Mucosa of descending colon (tissue), 3 donors: Measurements from ENCODE around the gene SORCS2. TPM values are rescaled to one million over a fixed set of nuclear protein-coding genes. Genes with fewer than 3 reads are reported as not detected.

Source experiments
- ATAC-seq: fragments of 200-7000 bp; cut with Tn5 transposase; one replicate; pipeline ENCODE4 v1.9.1; 2020; ENCODE audit warnings: mild to moderate bottlenecking, moderate library complexity
- DNase-seq, 3 donors: peaks; one replicate each; pipeline ENCODE4 v3.0.0-alpha.2; 2020
- H3K36me3 ChIP-seq: fragments of 200-600 bp; one replicate; pipeline ENCODE4 v1.8.0; 2021; ENCODE audit warnings: low read depth, mild to moderate bottlenecking
- H3K4me1 ChIP-seq: fragments of 200-600 bp; one replicate; pipeline ENCODE4 v1.8.0; 2021; ENCODE audit warnings: low read depth, mild to moderate bottlenecking
- H3K4me3 ChIP-seq: fragments of 200-600 bp; one replicate; pipeline ENCODE4 v1.8.0; 2021; ENCODE audit warnings: mild to moderate bottlenecking
- H3K9me3 ChIP-seq: fragments of 200-600 bp; one replicate; pipeline ENCODE4 v1.8.0; 2021; ENCODE audit warnings: mild to moderate bottlenecking
- CTCF ChIP-seq: fragments of 200-600 bp; IDR thresholded peaks from one replicate; pipeline ENCODE4 v1.8.0; 2022; ENCODE audit warnings: antibody characterized with exemption, mild to moderate bottlenecking
- intact Hi-C, 2 donors: fragments of 100-400 bp; cut with DNase I in 1 of 2; cut with micrococcal nuclease in 1 of 2; formaldehyde crosslinking; loops; one replicate each; pipeline versions ENCODE4 v1.11.0 to v1.11.1; 2022; cut with DNase I, micrococcal nuclease
- total RNA-seq, 3 donors: library from RNA; stranded (reverse); fragmentation: NEBNext Ultra II Directional in 2 of 3; extraction: Animal tissue kit (Norgen Biotek cat#: 25700) in 2 of 3; gene quantifications; one replicate each; pipeline versions ENCODE4 v1.2.1 to v1.2.4, GENCODE V29; 2021 to 2023
- donor health status: DM: no; HTN: no; CAD: no; lungs with moderate emphysema.
- donor health status: DM: no; HTN: no; CAD: no.
- donor health status: DM: no; HTN: yes; CAD: no.

SORCS2 gene
- total RNA-seq, 3 donors from 2014 or later: 0.20 to 3.1 (median 1.5) TPM

GRCh38 chr4:7506572-7506971 lies 314.2 kb downstream of the SORCS2 start:
- Histone ChIP-seq H3K4me1 (no peaks in the 10 kb centered on the region), H3K4me3 (no peak overlapping the region), H3K9me3 (no peaks in the 10 kb centered on the region), H3K36me3 (no peaks in the 10 kb centered on the region)
- DNase-seq (no peak), ATAC-seq (no peak)
- intact Hi-C loops: no loop called here
- no peak for TF ChIP-seq CTCF

GRCh38 chr4:7507381-7507780 lies 315.0 kb downstream of the SORCS2 start:
- intact Hi-C loops: no loop called here
- no peaks in the 10 kb centered on the region for H3K36me3 ChIP-seq
- ATAC-seq: no peak
- no peaks in the 10 kb centered on the region for H3K4me1 ChIP-seq
- H3K4me3 ChIP-seq: no peak overlapping the region
- no peak for DNase-seq
- no peaks in the 10 kb centered on the region for H3K9me3 ChIP-seq
- no peak for TF ChIP-seq CTCF

- intact Hi-C loops: no loop called here
- H3K9me3 ChIP-seq: no peaks in the 10 kb centered on the region
- ATAC-seq (no peak), DNase-seq (no peak)
- no peaks in the 10 kb centered on the region for H3K36me3 ChIP-seq
- TF ChIP-seq CTCF: no peak
- no peaks in the 10 kb centered on the region for H3K4me1 ChIP-seq
- no peak overlapping the region for H3K4me3 ChIP-seq
Observed at GRCh38 chr4:7510066-7510465, 317.7 kb downstream of the SORCS2 start.

GRCh38 chr4:7510538-7510937 lies 318.2 kb downstream of the SORCS2 start:
- TF ChIP-seq CTCF: no peak
- H3K9me3 ChIP-seq: no peaks in the 10 kb centered on the region
- DNase-seq: no peak

GRCh38 chr4:7511525-7511924 lies 319.2 kb downstream of the SORCS2 start:
- no peaks in the 10 kb centered on the region for H3K36me3 ChIP-seq
- H3K4me1 ChIP-seq: no peaks in the 10 kb centered on the region
- DNase-seq (no peak), ATAC-seq (no peak)
- no peaks in the 10 kb centered on the region for H3K9me3 ChIP-seq
- intact Hi-C loops: no loop called here
- no peak overlapping the region for H3K4me3 ChIP-seq
- TF ChIP-seq CTCF: no peak

More at GRCh38 chr4:7510538-7510937, 318.2 kb downstream of the SORCS2 start:
- Histone ChIP-seq H3K4me3 (no peak overlapping the region), H3K4me1 (no peaks in the 10 kb centered on the region), H3K36me3 (no peaks in the 10 kb centered on the region)
- intact Hi-C loops: no loop called here
- ATAC-seq: no peak

GRCh38 chr4:7512428-7512827 lies 320.1 kb downstream of the SORCS2 start:
- Histone ChIP-seq H3K4me1 (no peaks in the 10 kb centered on the region), H3K9me3 (no peaks in the 10 kb centered on the region), H3K36me3 (no peaks in the 10 kb centered on the region), H3K4me3 (no peak overlapping the region)
- intact Hi-C loops: no loop called here
- no peak for DNase-seq
- no peak for ATAC-seq
- no peak for TF ChIP-seq CTCF
